ENCODE results near the gene CORO6. TPM values are rescaled to one million over a fixed set of nuclear protein-coding genes. Genes with fewer than 3 reads are reported as not detected.

Gene CORO6
- total RNA-seq, 5 donors from 2014 or later (not counting 1 experiment from before 2014, with no cell fraction given) = 2.4 to 4.1 (median 3.6) TPM

DNA sequence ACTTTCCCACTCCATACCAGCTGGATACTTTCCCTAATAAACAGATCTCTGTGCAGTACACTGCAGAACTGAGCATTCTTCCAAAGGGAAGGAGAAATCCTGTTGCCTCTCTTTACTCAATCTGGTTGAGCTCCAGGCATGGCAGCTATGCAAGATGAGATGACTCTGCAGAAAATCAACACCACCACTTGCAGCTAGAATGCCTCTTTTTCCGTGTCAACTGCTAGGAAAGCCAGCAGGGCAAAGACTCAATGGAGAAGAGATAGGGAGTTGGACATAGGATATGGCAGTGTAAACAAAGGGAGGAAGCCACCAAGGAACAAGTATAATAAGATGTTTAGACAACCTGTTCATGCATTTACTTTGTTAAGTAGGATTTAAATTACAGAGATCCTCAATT is 40.4 kb upstream of the CORO6 start:
- Mint-ChIP-seq H3K27me3 (no peaks in the 10 kb centered on the region), H3K36me3 (peaks cover 54% of the 10 kb centered on the region), H3K4me3 (no peak overlapping the region), H3K9me3 (no peaks in the 10 kb centered on the region), H3K27ac (peak overlapping the region; percentile 25 to 67), H3K4me1 (peaks cover 18 to 34% (median 27%) of the 10 kb centered on the region in 3 donors)
- ATAC-seq (replicated peaks in 1 of 4) = no peak
- Histone ChIP-seq H3K4me3 (ENCODE audit: control insufficient read depth in 1 of 2, extremely low read depth in 1 of 2, low read length in 1 of 2) (no peak overlapping the region), H3K9me3 (no peaks in the 10 kb centered on the region), H3K27ac (ENCODE audit: low read length) (no peak overlapping the region), H3K27me3 (replicated peaks in 1 of 2; ENCODE audit: control insufficient read depth in 2 of 2, extremely low read depth in 1 of 2, insufficient read depth in 2 of 2, low read length in 1 of 2) (no peaks in the 10 kb centered on the region), H3K36me3 (ENCODE audit: control insufficient read depth in 2 of 2, extremely low read depth in 1 of 2, insufficient read depth in 1 of 2, low read length in 1 of 2) (peaks cover 2 to 57% of the 10 kb centered on the region in 2 donors), H3K4me1 (ENCODE audit: control insufficient read depth in 1 of 2, extremely low read depth in 1 of 2, insufficient read depth in 2 of 2, low read length in 2 of 2) (peaks cover 6 to 9% of the 10 kb centered on the region in 2 experiments)
- ChIA-PET CTCF (no interaction called here), POLR2A (interaction anchor here in 1 of 2 donors (0.5 kb wide), 1 partner anchor 381 kb away, joined by 5 read pairs; no protein-coding TSS in a partner anchor)
- WGBS (ENCODE audit: insufficient coverage) = no CpG with 5 or more reads among the region's 1 CpG
- DNase-seq = no peak

DNA sequence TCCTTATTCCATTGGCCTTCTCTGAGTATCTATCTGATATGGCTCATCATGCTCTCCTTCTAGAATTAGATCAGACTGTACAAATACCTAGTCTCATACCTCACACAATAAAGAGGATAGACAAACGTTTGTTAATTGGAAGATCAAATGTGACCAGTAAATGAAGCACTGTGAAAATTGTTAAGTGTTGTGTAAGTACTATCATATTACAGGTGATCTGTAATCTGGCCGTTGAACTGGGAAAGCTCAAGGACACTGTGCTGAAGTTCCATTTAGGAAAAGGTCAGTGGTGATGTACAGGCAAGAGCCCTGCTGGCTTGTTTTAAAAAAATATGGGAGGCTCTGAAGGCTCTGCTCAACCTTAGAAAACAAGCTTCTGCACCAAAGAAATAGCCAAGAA is 38.5 kb upstream of the CORO6 start:
- DNase-seq (no peak), ATAC-seq (replicated peaks in 1 of 4) (no peak)
- H3K36me3 ChIP-seq (ENCODE audit: control insufficient read depth in 2 of 2, extremely low read depth in 1 of 2, insufficient read depth in 1 of 2, low read length in 1 of 2) = peaks cover 2 to 47% of the 10 kb centered on the region in 2 donors
- no peaks in the 10 kb centered on the region for H3K27me3 Mint-ChIP-seq
- H3K27me3 ChIP-seq (replicated peaks in 1 of 2; ENCODE audit: control insufficient read depth in 2 of 2, extremely low read depth in 1 of 2, insufficient read depth in 2 of 2, low read length in 1 of 2) = no peaks in the 10 kb centered on the region
- no CpG with 5 or more reads among the region's 2 CpGs for WGBS (ENCODE audit: insufficient coverage)
- no peak overlapping the region for H3K27ac ChIP-seq (ENCODE audit: low read length)
- peak overlapping the region; percentile 17 to 29 for H3K27ac Mint-ChIP-seq
- no peaks in the 10 kb centered on the region for H3K9me3 Mint-ChIP-seq
- H3K36me3 Mint-ChIP-seq = peaks cover 45% of the 10 kb centered on the region
- H3K4me1 ChIP-seq (ENCODE audit: control insufficient read depth in 1 of 2, extremely low read depth in 1 of 2, insufficient read depth in 2 of 2, low read length in 2 of 2) = peaks cover 0 to 9% of the 10 kb centered on the region in 2 experiments
- peaks cover 18 to 28% (median 20%) of the 10 kb centered on the region in 3 donors for H3K4me1 Mint-ChIP-seq
- POLR2A ChIA-PET = no interaction called here
- H3K4me3 Mint-ChIP-seq = no peak overlapping the region
- H3K4me3 ChIP-seq (ENCODE audit: control insufficient read depth in 1 of 2, extremely low read depth in 1 of 2, low read length in 1 of 2) = no peak overlapping the region
- CTCF ChIA-PET = no interaction called here
- H3K9me3 ChIP-seq = no peaks in the 10 kb centered on the region

DNA sequence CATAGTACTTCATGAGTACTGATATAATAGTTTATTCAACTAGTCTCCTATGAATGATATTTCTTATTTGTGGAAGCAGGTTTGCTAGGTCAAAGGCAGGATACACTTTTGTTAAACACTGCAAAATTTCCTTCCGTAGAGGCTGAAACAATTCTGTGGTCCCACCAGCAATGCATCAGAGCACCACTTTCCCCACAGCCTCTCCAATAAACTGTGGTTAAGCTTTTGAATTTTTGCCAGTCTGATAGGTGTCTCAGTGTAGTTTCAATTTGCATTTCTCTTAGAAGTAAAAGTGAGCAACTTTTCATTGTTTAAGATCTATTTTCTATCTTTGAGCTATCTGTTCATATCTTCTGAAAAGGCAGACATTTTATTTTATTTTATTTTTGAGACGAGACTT is 36.4 kb upstream of the CORO6 start:
- no peak overlapping the region for H3K4me3 ChIP-seq (ENCODE audit: control insufficient read depth in 1 of 2, extremely low read depth in 1 of 2, low read length in 1 of 2)
- H3K36me3 ChIP-seq (ENCODE audit: control insufficient read depth in 2 of 2, extremely low read depth in 1 of 2, insufficient read depth in 1 of 2, low read length in 1 of 2) = peaks cover 2 to 46% of the 10 kb centered on the region in 2 donors
- WGBS (ENCODE audit: insufficient coverage) = 40% methylated on average over 1 of the region's 2 CpGs
- H3K27me3 Mint-ChIP-seq = no peaks in the 10 kb centered on the region
- CTCF ChIA-PET = interaction anchor here in 1 of 2 donors (0.6 kb wide), 1 partner anchor 938 kb away, joined by 4 read pairs; no protein-coding TSS in a partner anchor
- H3K27ac Mint-ChIP-seq = peak overlapping the region; percentile 59 to 61
- H3K27me3 ChIP-seq (replicated peaks in 1 of 2; ENCODE audit: control insufficient read depth in 2 of 2, extremely low read depth in 1 of 2, insufficient read depth in 2 of 2, low read length in 1 of 2) = no peaks in the 10 kb centered on the region
- POLR2A ChIA-PET = no interaction called here
- H3K4me3 Mint-ChIP-seq = peak overlapping the region in 1 of 3 donors; percentile 24
- DNase-seq (peak in 2 of 35 experiments; percentile 10 to 23), ATAC-seq (replicated peaks in 1 of 4) (peak in 3 of 4 experiments; percentile 44 to 73 (median 47))
- peaks cover 8 to 14% (median 13%) of the 10 kb centered on the region in 3 donors for H3K4me1 Mint-ChIP-seq
- H3K36me3 Mint-ChIP-seq = peaks cover 37% of the 10 kb centered on the region
- H3K9me3 ChIP-seq = no peaks in the 10 kb centered on the region
- no peaks in the 10 kb centered on the region for H3K9me3 Mint-ChIP-seq
- H3K27ac ChIP-seq (ENCODE audit: low read length) = peak overlapping the region; percentile 31
- H3K4me1 ChIP-seq (ENCODE audit: control insufficient read depth in 1 of 2, extremely low read depth in 1 of 2, insufficient read depth in 2 of 2, low read length in 2 of 2) = peaks cover 0 to 9% of the 10 kb centered on the region in 2 experiments

DNA sequence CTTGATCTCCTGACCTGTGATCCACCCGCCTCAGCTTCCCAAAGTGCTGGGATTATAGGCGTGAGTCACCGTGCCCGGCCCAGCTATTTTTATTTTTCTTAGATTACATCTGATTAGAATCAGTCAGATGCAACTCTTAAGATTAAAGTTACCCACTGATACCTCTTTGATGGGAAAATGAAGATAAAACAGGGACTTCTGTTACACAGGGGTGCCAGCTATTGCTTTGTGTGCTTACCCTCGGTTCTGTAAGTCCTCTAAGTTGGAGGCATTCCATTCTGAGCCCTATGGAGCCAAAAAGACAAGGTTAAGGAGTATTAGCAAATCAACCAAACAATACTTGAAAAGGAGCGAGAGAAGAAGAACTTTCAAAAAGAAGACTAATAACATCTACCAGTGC is 32.6 kb upstream of the CORO6 start:
- H3K27ac Mint-ChIP-seq = peak overlapping the region; percentile 1 to 2
- H3K4me3 Mint-ChIP-seq = no peak overlapping the region
- Histone ChIP-seq H3K27me3 (replicated peaks in 1 of 2; ENCODE audit: control insufficient read depth in 2 of 2, extremely low read depth in 1 of 2, insufficient read depth in 2 of 2, low read length in 1 of 2) (no peaks in the 10 kb centered on the region), H3K4me1 (ENCODE audit: control insufficient read depth in 1 of 2, extremely low read depth in 1 of 2, insufficient read depth in 2 of 2, low read length in 2 of 2) (peaks cover 0 to 9% of the 10 kb centered on the region in 2 experiments), H3K27ac (ENCODE audit: low read length) (no peak overlapping the region), H3K36me3 (ENCODE audit: control insufficient read depth in 2 of 2, extremely low read depth in 1 of 2, insufficient read depth in 1 of 2, low read length in 1 of 2) (peaks cover 2 to 50% of the 10 kb centered on the region in 2 donors), H3K9me3 (no peaks in the 10 kb centered on the region), H3K4me3 (ENCODE audit: control insufficient read depth in 1 of 2, extremely low read depth in 1 of 2, low read length in 1 of 2) (no peak overlapping the region)
- ATAC-seq (replicated peaks in 1 of 4) (no peak), DNase-seq (no peak)
- H3K27me3 Mint-ChIP-seq = no peaks in the 10 kb centered on the region
- POLR2A ChIA-PET = interaction anchor here in 1 of 2 donors (1.2 kb wide), 1 partner anchor 66 kb away, joined by 3 read pairs; no protein-coding TSS in a partner anchor
- no CpG with 5 or more reads among the region's 6 CpGs for WGBS (ENCODE audit: insufficient coverage)
- CTCF ChIA-PET = interaction anchor here in 1 of 2 donors (0.6 kb wide), 1 partner anchor 440 kb away, joined by 3 read pairs; no protein-coding TSS in a partner anchor
- peaks cover 28% of the 10 kb centered on the region for H3K36me3 Mint-ChIP-seq
- peaks cover 5 to 6% (median 6%) of the 10 kb centered on the region in 3 donors for H3K4me1 Mint-ChIP-seq
- H3K9me3 Mint-ChIP-seq = no peaks in the 10 kb centered on the region

DNA sequence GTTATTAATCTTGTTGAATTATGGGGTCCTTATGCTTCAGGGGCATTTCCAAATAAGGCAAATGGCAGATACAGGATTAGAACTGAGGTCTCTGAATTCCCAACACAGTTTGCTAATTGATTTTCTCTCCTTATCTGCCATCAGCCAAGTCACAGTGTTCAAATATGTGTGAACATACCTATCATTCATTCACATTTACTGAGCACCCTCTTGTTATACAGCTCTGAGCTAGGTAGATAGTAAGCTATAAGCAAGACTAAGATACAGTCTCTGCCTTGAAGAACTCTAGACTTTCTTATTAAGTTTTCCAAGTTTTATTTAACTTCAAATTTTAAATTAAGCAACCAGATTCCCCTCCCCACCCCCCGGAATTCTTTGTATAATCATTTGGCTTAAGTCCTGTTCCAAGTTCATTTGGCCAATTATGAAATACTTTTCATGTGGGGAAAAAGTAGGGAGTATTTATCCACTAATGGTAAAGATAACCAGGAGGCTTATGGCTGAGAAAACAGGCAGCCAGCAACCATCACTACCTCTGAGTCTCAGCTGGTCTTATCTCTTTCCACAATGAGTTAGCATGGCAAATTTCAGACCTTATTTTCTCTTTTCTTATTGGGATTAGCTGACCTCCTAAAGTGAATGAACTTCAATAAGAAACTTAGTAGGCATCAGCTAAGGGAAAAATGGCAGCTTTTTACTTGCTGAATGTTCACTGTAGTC is 31.4 kb upstream of the CORO6 start:
- ChIA-PET POLR2A (interaction anchor here in 1 of 2 donors (1.2 kb wide), 1 partner anchor 67 kb away, joined by 3 read pairs; no protein-coding TSS in a partner anchor), CTCF (interaction anchor here (0.5 to 1.4 kb wide), 4 partner anchors 15 to 154 kb away, joined by 3 to 6 read pairs (median 4); no protein-coding TSS in a partner anchor)
- H3K36me3 ChIP-seq (ENCODE audit: control insufficient read depth in 2 of 2, extremely low read depth in 1 of 2, insufficient read depth in 1 of 2, low read length in 1 of 2) = peaks cover 2 to 60% of the 10 kb centered on the region in 2 donors
- no peak overlapping the region for H3K4me3 ChIP-seq (ENCODE audit: control insufficient read depth in 1 of 2, extremely low read depth in 1 of 2, low read length in 1 of 2)
- no peaks in the 10 kb centered on the region for H3K9me3 Mint-ChIP-seq
- no peak for DNase-seq
- ATAC-seq (replicated peaks in 1 of 4) = no peak
- no peak overlapping the region for H3K27ac ChIP-seq (ENCODE audit: low read length)
- H3K27me3 ChIP-seq (replicated peaks in 1 of 2; ENCODE audit: control insufficient read depth in 2 of 2, extremely low read depth in 1 of 2, insufficient read depth in 2 of 2, low read length in 1 of 2) = no peaks in the 10 kb centered on the region
- H3K27ac Mint-ChIP-seq = peak overlapping the region in 1 of 2 donors; percentile 48
- peaks cover 0 to under 1% of the 10 kb centered on the region in 2 experiments for H3K4me1 ChIP-seq (ENCODE audit: control insufficient read depth in 1 of 2, extremely low read depth in 1 of 2, insufficient read depth in 2 of 2, low read length in 2 of 2)
- H3K4me1 Mint-ChIP-seq = peaks cover 2 to 6% (median 2%) of the 10 kb centered on the region in 3 donors
- no peaks in the 10 kb centered on the region for H3K9me3 ChIP-seq
- no peaks in the 10 kb centered on the region for H3K27me3 Mint-ChIP-seq
- WGBS (ENCODE audit: insufficient coverage) = no CpG with 5 or more reads among the region's 1 CpG
- no peak overlapping the region for H3K4me3 Mint-ChIP-seq
- H3K36me3 Mint-ChIP-seq = peaks cover 35% of the 10 kb centered on the region

DNA sequence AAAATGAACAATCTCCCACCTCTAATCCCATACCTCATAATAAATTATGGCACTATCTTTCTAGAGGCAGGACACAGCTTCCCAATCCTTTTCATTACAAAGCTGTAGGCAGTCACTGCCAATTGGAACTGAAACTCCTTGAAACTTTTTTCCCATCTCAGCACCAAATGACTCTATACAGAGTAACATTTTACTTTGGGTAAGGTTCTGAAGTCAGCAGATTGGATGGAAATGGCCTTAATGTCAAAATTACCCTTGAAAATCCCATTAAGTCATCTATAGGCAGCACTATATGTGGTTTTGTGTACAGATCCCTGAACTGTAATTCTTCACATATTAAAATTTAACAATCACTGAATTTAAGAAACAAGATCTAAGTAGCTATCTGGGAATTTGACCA is 30.3 kb upstream of the CORO6 start:
- CTCF ChIA-PET = no interaction called here
- Histone ChIP-seq H3K4me3 (ENCODE audit: control insufficient read depth in 1 of 2, extremely low read depth in 1 of 2, low read length in 1 of 2) (no peak overlapping the region), H3K36me3 (ENCODE audit: control insufficient read depth in 2 of 2, extremely low read depth in 1 of 2, insufficient read depth in 1 of 2, low read length in 1 of 2) (peaks cover 0 to 64% of the 10 kb centered on the region in 2 donors), H3K9me3 (no peaks in the 10 kb centered on the region), H3K27ac (ENCODE audit: low read length) (no peak overlapping the region), H3K27me3 (replicated peaks in 1 of 2; ENCODE audit: control insufficient read depth in 2 of 2, extremely low read depth in 1 of 2, insufficient read depth in 2 of 2, low read length in 1 of 2) (no peaks in the 10 kb centered on the region), H3K4me1 (ENCODE audit: control insufficient read depth in 1 of 2, extremely low read depth in 1 of 2, insufficient read depth in 2 of 2, low read length in 2 of 2) (no peaks in the 10 kb centered on the region)
- Mint-ChIP-seq H3K9me3 (no peaks in the 10 kb centered on the region), H3K4me1 (peaks cover 0 to 13% (median 1%) of the 10 kb centered on the region in 3 donors), H3K27ac (peak overlapping the region; percentile 11 to 60), H3K4me3 (no peak overlapping the region), H3K27me3 (no peaks in the 10 kb centered on the region), H3K36me3 (peaks cover 39% of the 10 kb centered on the region)
- POLR2A ChIA-PET = no interaction called here
- ATAC-seq (replicated peaks in 1 of 4) (no peak), DNase-seq (no peak)

Data from T-cell (primary cell).